Hepatocyte (in vitro differentiated cells): ENCODE data around the gene CNOT9. TPM values are rescaled to one million over a fixed set of nuclear protein-coding genes. Genes with fewer than 3 reads are reported as not detected.
"Not testable (repeated sequence)": the region's sequence is repeated elsewhere in the genome, so short reads cannot be mapped to it uniquely, and the experiment has no call there.

Source experiments
- DNase-seq: peaks from one replicate; pipeline ENCODE4 v3.0.0-alpha.2; 2016; ENCODE audit warnings: low spot score
- H2AFZ ChIP-seq: fragments of 200-600 bp; sonication (generic); 2 replicates; pipeline ENCODE4 v1.6.0; 2016; ENCODE audit warnings: antibody characterized with exemption, mild to moderate bottlenecking
- H3K27ac ChIP-seq: fragments of 200-600 bp; sonication (generic); 2 replicates; pipeline ENCODE4 v1.5.1; 2016; ENCODE audit warnings: mild to moderate bottlenecking
- H3K27me3 ChIP-seq: fragments of 200-600 bp; sonication (generic); 2 replicates; pipeline ENCODE4 v1.6.1; 2016
- H3K36me3 ChIP-seq: fragments of 200-600 bp; sonication (generic); replicated peaks from 2 replicates; pipeline ENCODE4 v1.5.1; 2016; ENCODE audit warnings: low read depth; ENCODE audit not compliant: insufficient read depth
- H3K4me1 ChIP-seq: fragments of 200-600 bp; sonication (generic); 2 replicates; pipeline ENCODE4 v1.5.1; 2016; ENCODE audit warnings: mild to moderate bottlenecking, moderate library complexity; ENCODE audit not compliant: insufficient read depth
- H3K4me2 ChIP-seq: fragments of 200-600 bp; sonication (generic); 2 replicates; pipeline ENCODE4 v1.6.0; 2016
- H3K4me3 ChIP-seq: fragments of 200-600 bp; sonication (generic); 2 replicates; pipeline ENCODE4 v1.5.1; 2016; ENCODE audit warnings: mild to moderate bottlenecking
- H3K79me2 ChIP-seq: fragments of 200-600 bp; sonication (generic); 2 replicates; pipeline ENCODE4 v1.6.0; 2017; ENCODE audit warnings: mild to moderate bottlenecking
- H3K9me2 ChIP-seq: fragments of 200-600 bp; sonication (generic); replicated peaks from 2 replicates; pipeline ENCODE4 v1.6.0; 2017; ENCODE audit warnings: mild to moderate bottlenecking; ENCODE audit not compliant: insufficient read depth
- H3K9me3 ChIP-seq: fragments of 200-600 bp; sonication (generic); 2 replicates; pipeline ENCODE4 v1.5.1; 2016; ENCODE audit warnings: low read depth, mild to moderate bottlenecking
- H4K20me1 ChIP-seq: fragments of 200-600 bp; sonication (generic); 2 replicates; pipeline ENCODE4 v1.6.0; 2016; ENCODE audit warnings: mild to moderate bottlenecking; ENCODE audit not compliant: insufficient read depth, poor library complexity, severe bottlenecking
- EZH2 ChIP-seq: fragments of 200-600 bp; sonication (generic); IDR thresholded peaks from 2 replicates; pipeline ENCODE4 v1.6.1; 2016; ENCODE audit warnings: antibody characterized with exemption, mild to moderate bottlenecking, borderline replicate concordance
- EZH2phosphoT487 ChIP-seq: fragments of 200-600 bp; sonication (generic); IDR thresholded peaks from one replicate; pipeline ENCODE4 v1.6.1; 2018; ENCODE audit warnings: antibody characterized with exemption, mild to moderate bottlenecking, low read depth, moderate library complexity; ENCODE audit not compliant: unreplicated experiment, severe bottlenecking
- WGBS: methylation state at CpG from one replicate; pipeline ENCODE4 v1.1.6; 2016; ENCODE audit warnings: low lambda C conversion rate; ENCODE audit errors: missing lambda C conversion rate; 5-methylcytosine and 5-hydroxymethylcytosine counted together
- polyA plus RNA-seq: library from polyadenylated mRNA; unstranded; fragments of >200 nt; fragmentation: Nextera tagmentation; extraction: Ambion mirVana; gene quantifications from 2 replicates; pipeline ENCODE4 v1.2.1, GENCODE V29; 2016
- total RNA-seq: library from RNA; depleted of rRNA; stranded (reverse); fragments of >200 nt; gene quantifications from 2 replicates; pipeline ENCODE4 v1.2.3, GENCODE V29; 2014
- TF ChIP-seq, protein P1 (sequence below): fragments of 200-600 bp; sonication (generic); IDR thresholded peaks from 2 replicates; pipeline ENCODE4 v1.5.1; 2016; ENCODE audit warnings: antibody characterized with exemption, mild to moderate bottlenecking; ENCODE audit not compliant: poor library complexity

CNOT9 gene
- total and polyA plus RNA-seq, 2 experiments from 2014 or later = 21.4 to 51.3 TPM

DNA sequence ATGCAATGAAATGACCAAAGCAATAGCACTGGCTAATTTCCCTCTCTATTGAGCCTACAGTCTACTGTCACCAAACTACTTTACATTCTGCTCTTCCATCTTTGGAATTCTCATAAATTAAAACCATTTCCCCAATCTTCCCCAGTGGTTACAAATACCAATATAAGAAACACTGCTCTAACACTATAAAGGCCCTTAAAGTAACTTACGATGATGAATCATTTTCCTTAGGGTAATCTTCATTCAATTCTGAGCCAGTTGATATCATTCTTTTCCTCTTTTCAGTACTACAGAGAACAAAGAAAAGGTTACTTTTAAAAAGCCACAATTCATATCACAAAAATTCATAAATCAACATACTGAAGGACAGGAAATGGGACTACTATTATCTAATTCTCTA lies 22.6 kb upstream of the CNOT9 start:
- no peaks in the 10 kb centered on the region for H3K36me3 ChIP-seq

DNA sequence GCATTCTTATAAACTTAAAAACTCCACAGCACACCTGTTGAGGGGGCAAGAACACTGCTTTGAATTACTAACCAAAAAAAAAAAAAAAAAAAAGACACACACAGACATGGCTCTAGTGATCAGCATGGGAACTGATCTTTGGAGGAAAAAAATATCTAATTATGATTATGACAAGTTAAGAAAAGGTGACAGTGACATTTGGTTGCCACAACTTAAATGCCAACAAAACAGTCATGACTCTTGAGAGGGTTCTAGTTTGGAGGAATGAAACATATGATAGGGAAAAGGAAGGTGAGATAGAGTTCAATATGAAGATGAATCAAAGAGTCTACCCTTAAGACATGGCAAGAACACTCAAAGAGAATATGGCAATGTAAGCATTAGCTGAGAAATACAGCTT lies 21.1 kb upstream of the CNOT9 start:
- Histone ChIP-seq H2AFZ (no peak overlapping the region), H4K20me1 (no peaks in the 10 kb centered on the region), H3K4me2 (no peak overlapping the region), H3K36me3 (no peaks in the 10 kb centered on the region), H3K79me2 (no peaks in the 10 kb centered on the region), H3K27ac (no peak overlapping the region), H3K9me3 (no peaks in the 10 kb centered on the region), H3K27me3 (no peaks in the 10 kb centered on the region), H3K4me1 (no peaks in the 10 kb centered on the region), H3K4me3 (no peak overlapping the region), H3K9me2 (no peaks in the 10 kb centered on the region)
- TF ChIP-seq, protein P1, sequence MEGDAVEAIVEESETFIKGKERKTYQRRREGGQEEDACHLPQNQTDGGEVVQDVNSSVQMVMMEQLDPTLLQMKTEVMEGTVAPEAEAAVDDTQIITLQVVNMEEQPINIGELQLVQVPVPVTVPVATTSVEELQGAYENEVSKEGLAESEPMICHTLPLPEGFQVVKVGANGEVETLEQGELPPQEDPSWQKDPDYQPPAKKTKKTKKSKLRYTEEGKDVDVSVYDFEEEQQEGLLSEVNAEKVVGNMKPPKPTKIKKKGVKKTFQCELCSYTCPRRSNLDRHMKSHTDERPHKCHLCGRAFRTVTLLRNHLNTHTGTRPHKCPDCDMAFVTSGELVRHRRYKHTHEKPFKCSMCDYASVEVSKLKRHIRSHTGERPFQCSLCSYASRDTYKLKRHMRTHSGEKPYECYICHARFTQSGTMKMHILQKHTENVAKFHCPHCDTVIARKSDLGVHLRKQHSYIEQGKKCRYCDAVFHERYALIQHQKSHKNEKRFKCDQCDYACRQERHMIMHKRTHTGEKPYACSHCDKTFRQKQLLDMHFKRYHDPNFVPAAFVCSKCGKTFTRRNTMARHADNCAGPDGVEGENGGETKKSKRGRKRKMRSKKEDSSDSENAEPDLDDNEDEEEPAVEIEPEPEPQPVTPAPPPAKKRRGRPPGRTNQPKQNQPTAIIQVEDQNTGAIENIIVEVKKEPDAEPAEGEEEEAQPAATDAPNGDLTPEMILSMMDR = no peak
- TF ChIP-seq EZH2 = no peak
- no peak for TF ChIP-seq EZH2phosphoT487
- DNase-seq = no peak

More for the DNA sequence above, 22.6 kb upstream of the CNOT9 start:
- TF ChIP-seq, protein P1 = no peak
- no peak for TF ChIP-seq EZH2
- no peak for TF ChIP-seq EZH2phosphoT487
- no peak for DNase-seq
- H3K4me3 ChIP-seq = no peak overlapping the region
- no peak overlapping the region for H2AFZ ChIP-seq
- H3K27me3 ChIP-seq = no peaks in the 10 kb centered on the region
- no peak overlapping the region for H3K4me2 ChIP-seq
- no peaks in the 10 kb centered on the region for H3K9me3 ChIP-seq
- H4K20me1 ChIP-seq = no peaks in the 10 kb centered on the region
- 100% methylated on average over 1 of the region's 1 CpG for WGBS
- H3K27ac ChIP-seq = no peak overlapping the region
- no peaks in the 10 kb centered on the region for H3K4me1 ChIP-seq
- H3K9me2 ChIP-seq = no peaks in the 10 kb centered on the region
- H3K79me2 ChIP-seq = no peaks in the 10 kb centered on the region

DNA sequence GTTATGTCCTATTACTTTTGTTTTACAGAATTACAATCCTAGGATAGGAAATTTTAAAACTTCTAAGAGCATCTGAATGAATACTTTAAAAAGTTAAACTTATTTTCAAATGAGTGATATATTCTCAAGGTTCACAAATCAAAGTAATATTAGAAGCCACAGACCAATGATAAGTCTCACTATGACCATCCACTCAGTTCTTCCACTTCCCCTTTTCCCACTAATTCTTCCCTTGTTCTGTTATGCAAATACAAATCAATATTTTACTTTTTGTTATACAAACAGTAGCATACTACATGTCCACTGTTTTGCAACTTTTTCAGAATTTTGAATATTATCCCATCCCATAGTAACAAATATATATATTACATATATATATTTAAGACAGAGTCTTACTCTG lies 20.7 kb upstream of the CNOT9 start:
- H3K27me3 ChIP-seq = no peaks in the 10 kb centered on the region
- H3K4me3 ChIP-seq = no peak overlapping the region
- no peaks in the 10 kb centered on the region for H3K9me3 ChIP-seq
- no peak for DNase-seq
- TF ChIP-seq EZH2 = no peak
- TF ChIP-seq, protein P1 = no peak
- no peak for TF ChIP-seq EZH2phosphoT487
- no peaks in the 10 kb centered on the region for H4K20me1 ChIP-seq
- H3K36me3 ChIP-seq = peaks cover under 1% of the 10 kb centered on the region
- no peak overlapping the region for H3K27ac ChIP-seq
- no peak overlapping the region for H3K4me2 ChIP-seq
- H3K9me2 ChIP-seq = no peaks in the 10 kb centered on the region
- H3K4me1 ChIP-seq = no peaks in the 10 kb centered on the region
- no peak overlapping the region for H2AFZ ChIP-seq
- H3K79me2 ChIP-seq = no peaks in the 10 kb centered on the region

DNA sequence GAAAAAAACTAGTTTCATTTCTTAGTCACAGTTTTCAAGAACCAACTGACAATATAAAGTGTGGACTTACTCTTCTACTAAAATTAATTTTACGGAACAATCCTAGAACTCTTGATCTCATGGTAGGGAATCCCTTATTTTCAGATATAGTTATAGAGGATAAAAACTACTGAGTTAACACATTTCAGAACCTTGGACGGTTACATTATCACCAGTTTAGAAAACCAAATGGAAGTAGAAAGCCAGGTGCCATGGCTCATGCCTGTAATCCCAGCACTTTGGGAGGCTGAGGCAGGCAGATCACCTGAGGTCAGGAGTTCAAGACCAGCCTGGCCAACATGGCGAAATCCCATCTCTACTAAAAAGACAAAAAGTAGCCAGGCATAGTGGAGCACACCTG lies 14.4 kb upstream of the CNOT9 start:
- not testable (repeated sequence) for H2AFZ ChIP-seq, H3K79me2 ChIP-seq, H3K27me3 ChIP-seq, H3K36me3 ChIP-seq, H3K9me2 ChIP-seq, H3K27ac ChIP-seq, H4K20me1 ChIP-seq, H3K9me3 ChIP-seq, H3K4me2 ChIP-seq, H3K4me1 ChIP-seq, H3K4me3 ChIP-seq, DNase-seq
- WGBS = 97% methylated on average over 3 of the region's 3 CpGs
